RPMI8226 (cell line): Measurements from ENCODE around the gene CLPTM1L.

Experiments
- DNase-seq: peaks from one replicate; pipeline ENCODE4 v3.0.0-alpha.2; 2015

Gene CLPTM1L

DNA sequence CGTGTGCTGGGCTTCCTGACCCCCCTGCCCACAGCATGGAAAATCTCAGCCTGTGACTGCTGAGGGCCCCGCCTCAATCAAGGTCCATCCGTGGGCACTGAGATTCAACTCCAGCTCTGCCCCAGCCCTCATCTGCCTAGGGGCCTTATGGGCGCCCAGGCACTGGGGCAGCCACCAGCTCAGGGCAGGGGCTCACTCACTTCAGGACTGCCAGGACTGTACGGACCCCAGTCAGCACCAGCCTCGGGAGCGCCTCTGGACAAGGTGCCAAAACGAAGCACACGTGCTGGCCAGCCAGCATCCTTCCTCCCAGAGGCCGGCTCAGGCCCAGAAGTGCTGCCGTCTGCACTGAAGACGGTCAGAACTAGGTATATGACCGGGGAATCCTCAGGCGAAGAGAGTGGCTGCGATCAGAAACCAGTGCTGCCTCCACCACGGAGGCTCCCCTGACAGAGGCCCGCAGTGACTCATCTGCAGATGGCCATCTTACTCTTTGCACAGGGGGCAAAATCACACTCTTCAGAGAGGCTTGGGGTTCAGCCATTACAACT is 19.6 kb downstream of the CLPTM1L start:
- no peak for DNase-seq

DNA sequence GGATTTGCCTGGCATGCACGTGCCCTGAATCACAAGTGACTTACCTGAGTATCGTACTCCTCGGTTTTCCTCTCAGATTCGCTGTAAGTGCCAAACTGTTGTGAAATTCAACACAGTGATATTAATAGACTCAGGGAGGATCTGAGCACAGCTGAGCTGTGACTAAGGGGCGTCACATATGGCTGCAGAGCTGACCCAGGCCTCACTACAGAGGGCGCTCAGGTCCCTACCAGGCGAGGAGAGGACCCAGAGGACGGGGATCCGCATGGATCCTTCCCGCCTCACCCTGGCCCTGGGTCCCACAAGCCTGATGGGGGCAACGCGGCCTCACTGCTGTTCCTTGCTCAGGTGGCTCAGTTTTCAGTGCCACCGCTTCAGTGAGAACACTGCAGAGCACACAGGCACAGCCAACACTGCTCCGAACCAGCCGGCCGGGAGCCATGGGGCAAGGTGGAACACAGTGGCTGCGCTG is 20.1 kb downstream of the CLPTM1L start:
- no peak for DNase-seq

DNA sequence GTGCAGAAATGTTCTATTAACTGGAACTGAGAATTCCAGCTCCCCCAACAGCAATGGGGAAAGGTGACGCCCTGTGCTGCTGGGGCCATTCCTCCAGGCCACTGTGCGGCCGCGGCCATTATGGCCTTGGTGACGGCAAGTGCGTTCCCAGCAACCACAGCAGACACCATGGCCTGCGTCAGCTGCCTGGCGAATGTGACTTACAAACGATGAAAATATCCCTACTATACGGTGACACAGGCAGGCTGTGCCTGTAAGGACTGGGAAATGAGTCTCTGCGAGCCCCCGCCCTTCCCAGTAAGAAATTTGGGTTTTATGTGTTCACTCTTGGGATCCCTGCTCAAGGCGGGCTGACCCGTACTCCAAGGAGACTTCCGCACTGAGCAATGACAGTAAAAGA is 20.6 kb downstream of the CLPTM1L start:
- no peak for DNase-seq

GRCh38 chr5:1323803-1324173 is 21.1 kb downstream of the CLPTM1L start:
- DNase-seq, result no peak

- DNase-seq, result no peak
Measured at GRCh38 chr5:1322955-1323802, 21.7 kb downstream of the CLPTM1L start.

GRCh38 chr5:1322036-1322900 is 22.6 kb downstream of the CLPTM1L start:
- DNase-seq, result no peak

DNA sequence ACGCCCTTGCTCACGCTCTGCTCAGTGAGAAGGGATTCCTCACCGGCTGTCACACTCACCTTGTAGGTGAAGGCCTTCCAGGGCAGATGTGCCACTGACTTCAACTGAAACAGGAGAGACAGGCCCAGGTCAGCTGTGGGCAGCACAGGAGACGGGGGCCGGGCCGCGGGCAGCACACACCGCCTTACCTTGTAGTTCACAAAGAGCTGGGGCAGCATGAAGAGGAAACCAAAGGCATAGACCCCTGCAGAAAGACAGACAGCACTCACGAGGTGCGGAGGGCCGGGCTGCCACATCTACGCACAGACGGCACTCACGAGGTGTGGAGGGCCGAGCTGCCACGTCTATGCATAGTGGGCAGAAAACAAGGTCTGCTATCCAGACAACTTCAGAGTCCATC is 23.3 kb downstream of the CLPTM1L start:
- DNase-seq, result no peak

DNA sequence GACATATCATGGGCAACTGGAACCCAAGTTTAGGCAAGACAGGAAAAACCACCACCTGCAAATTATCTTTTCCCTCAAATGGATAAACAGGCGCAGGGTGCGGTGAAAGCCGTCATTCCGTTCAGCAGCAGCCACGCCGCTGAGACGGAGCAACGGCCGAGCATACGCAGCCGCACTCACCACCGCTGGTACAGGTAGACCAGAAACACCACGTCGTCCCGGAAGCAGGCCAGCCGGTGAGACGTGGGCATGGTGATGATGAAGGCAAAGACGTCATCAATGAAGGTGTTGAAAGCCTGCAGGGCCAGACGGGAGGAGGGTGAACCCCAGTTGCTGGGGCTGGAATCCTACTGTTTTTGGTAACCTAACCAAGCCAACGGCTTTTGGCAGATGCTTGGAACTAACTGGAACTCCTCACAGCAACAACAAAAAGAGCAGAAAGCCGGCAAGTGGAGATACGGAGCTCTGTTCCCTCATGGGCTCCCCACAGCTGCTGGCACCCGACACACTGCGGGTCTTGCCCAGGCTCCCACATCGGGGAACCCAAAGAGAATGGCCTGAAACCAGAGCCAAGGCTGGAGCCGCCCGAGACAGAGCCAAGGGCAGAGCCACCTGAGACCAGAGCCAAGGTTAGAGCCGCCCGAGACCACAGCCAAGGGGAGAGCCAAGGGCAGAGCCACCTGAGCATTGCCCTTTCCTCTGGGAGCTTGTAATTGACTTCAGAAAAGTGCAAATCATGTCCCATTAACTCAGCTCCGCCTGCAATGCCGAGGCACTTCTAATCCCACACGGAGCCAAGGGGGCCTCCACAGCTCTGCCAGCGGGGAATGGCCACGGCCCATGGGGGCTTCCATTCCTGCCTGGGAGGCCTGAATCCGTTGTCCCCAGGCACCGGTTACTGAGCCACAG is 24.2 kb downstream of the CLPTM1L start:
- no peak for DNase-seq

DNA sequence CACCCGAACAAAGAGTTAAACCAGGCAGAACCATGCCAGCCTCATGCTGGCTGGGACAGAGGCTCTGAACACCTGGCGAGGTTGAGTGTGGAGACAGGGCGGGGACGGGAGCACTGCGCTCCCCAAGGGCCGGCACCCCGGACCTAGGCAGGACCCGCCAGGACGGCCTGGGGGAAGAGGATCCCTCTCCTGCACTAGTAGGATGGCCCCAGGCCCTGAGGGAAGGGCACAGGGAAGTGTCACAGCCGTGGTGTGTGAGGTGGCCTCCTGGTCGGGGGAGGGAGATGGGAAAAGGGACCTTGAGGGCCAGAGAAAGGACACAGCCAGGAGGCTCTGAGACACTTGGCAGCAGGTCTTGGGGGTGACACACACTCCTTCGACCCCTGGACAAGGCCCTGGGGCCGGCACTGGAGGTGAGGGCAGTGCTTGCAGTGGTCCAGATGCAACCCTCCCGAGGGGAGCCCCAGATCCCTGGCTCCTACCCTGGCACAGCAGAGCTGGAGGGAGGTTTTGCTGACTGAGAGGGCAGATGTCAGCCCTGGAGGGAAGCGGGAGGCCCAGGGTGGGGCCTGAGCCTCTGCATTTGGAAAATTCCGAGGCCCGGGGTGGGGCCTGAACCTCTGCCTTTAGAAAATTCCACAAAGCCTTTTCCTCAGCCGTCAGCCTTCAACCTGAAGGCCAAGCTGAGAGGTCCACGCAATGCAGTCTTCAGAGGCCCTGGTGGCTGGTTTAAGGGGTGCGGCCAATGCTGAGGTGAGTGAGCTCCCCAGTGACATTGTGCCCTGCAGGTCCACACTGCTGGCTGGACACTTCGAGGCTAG is 25.3 kb downstream of the CLPTM1L start:
- no peak for DNase-seq

GRCh38 chr5:1318659-1319251 is 26.1 kb downstream of the CLPTM1L start:
- no peak for DNase-seq

DNA sequence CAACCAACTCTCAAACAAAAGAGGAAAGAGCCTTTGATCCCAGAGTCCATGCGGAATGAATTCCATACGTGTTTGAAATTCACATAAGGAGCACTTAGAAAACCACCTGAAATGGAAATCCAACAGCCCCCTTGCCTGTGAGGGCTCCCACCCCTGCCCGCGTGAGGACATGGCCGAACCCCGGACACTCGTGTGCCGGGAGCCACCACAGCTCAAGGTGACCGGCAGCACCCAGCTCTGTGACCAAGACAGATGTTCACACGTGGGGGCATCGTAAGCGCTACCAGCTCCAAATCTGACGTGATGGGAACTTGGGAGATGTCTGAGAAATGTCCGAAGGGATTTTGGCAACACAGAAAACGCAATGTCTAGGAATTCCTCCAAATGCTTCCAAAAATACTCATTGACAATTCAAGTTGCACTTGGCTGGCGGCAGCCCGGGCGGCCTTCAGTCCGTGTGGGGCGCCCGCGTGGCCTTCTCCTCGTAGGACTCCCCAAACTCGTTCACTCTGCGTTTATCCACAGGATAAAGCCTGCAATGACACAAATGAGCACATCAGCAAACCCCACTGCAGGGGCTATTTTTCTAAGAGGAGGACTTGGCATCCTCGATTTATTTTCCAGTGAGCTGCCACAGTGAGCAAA is 26.9 kb downstream of the CLPTM1L start:
- DNase-seq, result no peak

- DNase-seq, result no peak
Measured at GRCh38 chr5:1316588-1317340, 28.1 kb downstream of the CLPTM1L start.

- DNase-seq, result peak; percentile 97
Measured at GRCh38 chr5:1315709-1316587, 29.0 kb downstream of the CLPTM1L start.

DNA sequence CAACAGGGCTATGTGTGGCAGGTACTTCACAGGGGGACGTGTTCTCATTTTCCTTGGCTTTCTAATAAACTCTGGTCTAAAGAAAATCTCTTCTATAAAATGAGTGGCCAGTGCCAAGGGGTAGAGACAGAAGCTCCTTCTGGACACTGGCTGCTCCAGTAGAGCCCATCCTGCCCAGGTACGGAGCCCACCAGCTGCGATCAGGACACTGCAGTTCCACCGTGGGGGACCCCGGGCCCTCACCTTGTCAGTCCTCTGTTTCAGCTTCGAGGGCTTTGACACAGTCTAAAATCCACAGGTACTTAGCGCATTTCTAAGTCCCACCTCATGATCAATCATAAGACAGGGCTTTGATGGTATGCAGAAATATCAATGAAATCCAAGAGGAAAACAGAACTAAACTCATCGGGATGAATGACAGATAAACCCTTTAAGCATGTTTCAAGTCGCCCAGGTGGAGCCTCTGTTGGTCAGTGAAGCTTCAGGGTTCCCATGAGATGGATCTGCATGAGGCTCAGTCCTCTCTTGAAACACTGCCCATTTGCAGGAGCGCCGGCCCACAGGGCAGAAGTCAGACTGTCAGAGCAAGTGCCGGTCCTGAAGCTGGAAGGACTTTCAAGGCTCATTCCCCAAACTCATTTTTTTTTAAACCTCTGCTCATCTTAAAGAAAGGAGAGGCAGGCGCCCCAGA is 29.7 kb downstream of the CLPTM1L start:
- DNase-seq, result peak; percentile 15

- no peak for DNase-seq
Measured at GRCh38 chr5:1314564-1314982, 30.3 kb downstream of the CLPTM1L start.

DNA sequence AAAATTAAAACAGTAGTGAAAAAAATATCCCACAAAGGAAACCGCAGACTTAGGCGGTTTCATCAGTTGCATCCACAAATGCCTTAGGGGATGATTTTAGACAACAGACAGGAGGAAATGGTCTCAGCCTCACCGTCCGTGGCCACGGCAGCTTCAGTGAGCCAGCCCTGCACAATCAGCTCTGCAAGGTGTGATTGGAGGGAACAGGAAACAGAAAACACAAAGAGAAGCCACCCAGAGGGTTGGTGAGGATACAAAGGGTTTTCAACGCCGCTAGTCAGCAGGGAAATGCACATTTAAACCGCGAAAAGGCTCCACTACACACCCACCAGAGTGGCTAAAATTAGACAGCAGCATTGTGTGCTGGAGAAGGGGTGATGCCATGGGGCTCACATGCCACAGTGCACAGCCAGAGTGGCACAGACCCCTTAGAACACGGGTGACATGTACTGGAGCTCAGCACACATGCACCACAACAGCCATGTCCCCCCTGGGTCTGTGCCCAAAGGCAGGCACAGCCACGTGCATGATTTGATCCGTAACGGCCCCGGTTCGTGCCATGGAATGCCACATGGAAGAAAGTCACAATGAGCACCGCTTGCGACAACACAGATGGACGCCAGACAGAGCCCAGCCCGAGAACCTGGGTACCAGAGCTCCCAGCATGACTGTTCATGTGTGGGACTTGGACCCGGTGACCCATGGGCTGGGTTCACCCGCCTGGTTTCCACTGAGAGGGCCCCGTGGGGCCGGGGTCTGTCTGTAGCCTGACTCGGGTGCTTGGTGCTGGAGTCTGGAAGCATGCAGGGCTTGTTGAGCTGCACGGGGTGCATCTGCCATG is 31.7 kb downstream of the CLPTM1L start:
- peak; percentile 96 for DNase-seq

- DNase-seq, result peak; percentile 36
Measured at GRCh38 chr5:1312206-1312605, 32.7 kb downstream of the CLPTM1L start.
